Epithelial cell of esophagus (primary cell): ENCODE data around the gene MEN1.
"Not testable (repeated sequence)": the region's sequence is repeated elsewhere in the genome, so short reads cannot be mapped to it uniquely, and the experiment has no call there.

Source experiments
- DNase-seq: peaks from one replicate; pipeline ENCODE4 v3.0.0; 2010; ENCODE audit warnings: low read depth
- H3K4me3 ChIP-seq: 2 replicates; pipeline ENCODE4 v1.5.1; 2011; ENCODE audit warnings: mild to moderate bottlenecking, low read length, control low read depth
- CTCF ChIP-seq: IDR thresholded peaks from 2 replicates; pipeline ENCODE4 v1.5.1; 2011; ENCODE audit warnings: low read depth, mild to moderate bottlenecking, low read length, control low read depth, inconsistent platforms; ENCODE audit not compliant: insufficient read depth; ENCODE audit errors: missing control alignments

Gene MEN1

GRCh38 chr11:64817476-64817875 lies 7.1 kb upstream of the MEN1 start:
- DNase-seq: no peak
- no peak for TF ChIP-seq CTCF
- H3K4me3 ChIP-seq: no peak overlapping the region

GRCh38 chr11:64815433-64815832 lies 5.1 kb upstream of the MEN1 start:
- DNase-seq: peak; percentile 70
- H3K4me3 ChIP-seq: not testable (repeated sequence)

- TF ChIP-seq CTCF: no peak
- no peak overlapping the region for H3K4me3 ChIP-seq
- no peak for DNase-seq
Observed at GRCh38 chr11:64814712-64815187, 4.4 kb upstream of the MEN1 start.

GRCh38 chr11:64813826-64814225 lies 3.5 kb upstream of the MEN1 start:
- no peak overlapping the region for H3K4me3 ChIP-seq
- DNase-seq: no peak
- no peak for TF ChIP-seq CTCF

GRCh38 chr11:64810891-64811272 lies 531 bp upstream of the MEN1 start:
- DNase-seq: no peak
- H3K4me3 ChIP-seq: peak overlapping the region; percentile 78
- no peak for TF ChIP-seq CTCF

- DNase-seq: peak; percentile 77
- TF ChIP-seq CTCF: no peak
Observed at GRCh38 chr11:64809781-64810241, 540 bp downstream of the MEN1 start.

GRCh38 chr11:64805481-64805880 lies 4.9 kb downstream of the MEN1 start:
- no peak overlapping the region for H3K4me3 ChIP-seq
- no peak for DNase-seq
- no peak for TF ChIP-seq CTCF

More at GRCh38 chr11:64809781-64810241, 540 bp downstream of the MEN1 start:
- peak overlapping the region; percentile 78 for H3K4me3 ChIP-seq
